HUES64 (cell line): ENCODE measurements around the gene KLF2.

Experiments used
- H3K27ac ChIP-seq: 2 replicates; pipeline ENCODE4 v1.7.0; 2013; ENCODE audit warnings: low read depth, low read length, inconsistent platforms
- H3K27me3 ChIP-seq: 2 replicates; pipeline ENCODE4 v1.6.1; 2013; ENCODE audit warnings: mild to moderate bottlenecking, low read length; ENCODE audit not compliant: insufficient read depth
- H3K36me3 ChIP-seq: 2 replicates; pipeline ENCODE4 v1.6.1; 2013; ENCODE audit warnings: mild to moderate bottlenecking, low read length; ENCODE audit not compliant: insufficient read depth
- H3K4me1 ChIP-seq: 2 replicates; pipeline ENCODE4 v1.6.1; 2013; ENCODE audit warnings: mild to moderate bottlenecking, low read length, moderate library complexity; ENCODE audit not compliant: insufficient read depth
- H3K4me3 ChIP-seq: 2 replicates; pipeline ENCODE4 v1.5.1; 2013; ENCODE audit warnings: mild to moderate bottlenecking, low read length, moderate library complexity
- H3K9ac ChIP-seq: 2 replicates; pipeline ENCODE4 v1.6.1; 2013; ENCODE audit warnings: mild to moderate bottlenecking, low read depth, low read length
- H3K9me3 ChIP-seq: 2 replicates; pipeline ENCODE4 v1.6.1; 2013; ENCODE audit warnings: low read depth, low read length; ENCODE audit not compliant: insufficient read depth
- WGBS: fragments of 150-250, 120-280 bp; methylation state at CpG from one replicate; pipeline ENCODE4 v1.1.7; 2013; ENCODE audit warnings: missing lambda C conversion rate; 5-methylcytosine and 5-hydroxymethylcytosine counted together

The KLF2 gene

DNA sequence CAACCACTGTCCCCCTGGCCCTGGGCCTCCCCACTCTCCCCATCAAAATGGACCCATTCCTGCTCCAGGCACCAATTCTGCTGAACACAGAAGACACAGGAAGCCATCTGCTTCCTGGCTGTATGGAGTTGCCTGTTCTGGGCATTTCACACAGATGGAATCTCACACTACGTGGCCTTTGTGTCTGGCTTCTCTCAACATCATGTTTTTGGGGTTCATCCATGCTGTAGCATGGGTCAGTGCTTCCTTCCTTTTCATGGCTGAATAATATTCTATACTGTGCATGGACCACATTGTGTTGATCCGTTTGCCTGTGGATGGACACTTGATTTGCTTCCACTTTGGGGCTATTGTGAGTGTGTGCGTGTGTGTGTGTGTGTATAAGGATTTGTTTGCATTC, 15.0 kb upstream of the KLF2 start:
- Histone ChIP-seq H3K9me3 (no peaks in the 10 kb centered on the region), H3K4me3 (no peak overlapping the region)
- 85% methylated on average over 3 of the region's 3 CpGs for WGBS

DNA sequence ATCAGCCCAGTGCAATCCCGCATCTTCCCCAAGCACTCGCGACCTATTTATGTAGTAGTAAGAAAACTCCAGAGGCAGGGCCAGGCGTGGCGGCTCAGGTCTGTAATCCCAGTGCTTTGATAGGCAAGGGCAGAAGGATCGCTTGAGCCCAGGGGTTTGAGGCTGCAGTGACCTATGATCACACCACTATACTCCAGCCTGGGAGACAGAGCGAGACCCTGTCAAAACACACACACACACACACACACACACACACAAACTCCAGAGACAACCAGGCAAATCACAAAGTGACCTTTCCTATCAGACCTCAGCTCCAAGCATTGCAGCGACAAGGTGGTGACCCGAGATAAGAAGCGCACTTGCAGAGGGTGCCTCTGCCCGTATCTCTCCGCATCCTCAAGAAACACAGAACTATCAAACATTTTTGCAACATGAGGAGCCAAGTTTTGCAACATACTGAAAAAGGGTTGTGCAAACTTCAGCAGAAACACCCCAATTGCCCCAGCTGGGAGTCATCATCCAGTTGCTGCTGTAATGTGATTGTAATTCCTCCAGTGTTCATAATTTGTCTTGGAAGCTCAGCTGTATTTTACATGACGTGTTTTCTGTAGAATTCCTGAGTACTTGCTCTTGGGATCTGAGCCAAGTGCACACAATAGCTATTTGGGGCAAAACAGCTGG, 8.7 kb upstream of the KLF2 start:
- H3K27ac ChIP-seq, result no peak overlapping the region
- no peaks in the 10 kb centered on the region for H3K9me3 ChIP-seq
- WGBS, result 91% methylated on average over 13 of the region's 13 CpGs
- H3K36me3 ChIP-seq, result no peaks in the 10 kb centered on the region
- H3K27me3 ChIP-seq, result no peaks in the 10 kb centered on the region
- H3K4me3 ChIP-seq, result no peak overlapping the region
- H3K9ac ChIP-seq, result no peak overlapping the region
- H3K4me1 ChIP-seq, result no peaks in the 10 kb centered on the region

More for the DNA sequence above, 15.0 kb upstream of the KLF2 start:
- H3K27me3 ChIP-seq, result no peaks in the 10 kb centered on the region
- H3K36me3 ChIP-seq, result no peaks in the 10 kb centered on the region
- no peak overlapping the region for H3K9ac ChIP-seq
- H3K4me1 ChIP-seq, result 0 out of 2 replicates have a peak, but pooled peaks cover 3% of the 10 kb centered on the region
- no peak overlapping the region for H3K27ac ChIP-seq

GRCh38 chr19:16316506-16316882, 8.1 kb upstream of the KLF2 start:
- Histone ChIP-seq H3K36me3 (no peaks in the 10 kb centered on the region), H3K9ac (no peak overlapping the region), H3K27me3 (0 out of 2 replicates have a peak, but pooled peaks cover 3% of the 10 kb centered on the region), H3K9me3 (no peaks in the 10 kb centered on the region), H3K4me3 (no peak overlapping the region), H3K27ac (no peak overlapping the region), H3K4me1 (no peaks in the 10 kb centered on the region)
- WGBS, result 83% methylated on average over 3 of the region's 3 CpGs

- H3K9me3 ChIP-seq, result no peaks in the 10 kb centered on the region
- no peaks in the 10 kb centered on the region for H3K36me3 ChIP-seq
- peaks cover 30% of the 10 kb centered on the region for H3K27me3 ChIP-seq
- H3K9ac ChIP-seq, result no peak overlapping the region
- no peaks in the 10 kb centered on the region for H3K4me1 ChIP-seq
- H3K27ac ChIP-seq, result no peak overlapping the region
- no peak overlapping the region for H3K4me3 ChIP-seq
- WGBS, result 72% methylated on average over 7 of the region's 7 CpGs
Observed at GRCh38 chr19:16319481-16319880, 5.1 kb upstream of the KLF2 start.

- Histone ChIP-seq H3K27me3 (peaks cover 45% of the 10 kb centered on the region), H3K36me3 (no peaks in the 10 kb centered on the region), H3K9me3 (no peaks in the 10 kb centered on the region), H3K9ac (no peak overlapping the region), H3K4me1 (no peaks in the 10 kb centered on the region), H3K27ac (no peak overlapping the region), H3K4me3 (no peak overlapping the region)
- 97% methylated on average over 3 of the region's 3 CpGs for WGBS
Observed at GRCh38 chr19:16320987-16321386, 3.6 kb upstream of the KLF2 start.

GRCh38 chr19:16325161-16325527, 518 bp downstream of the KLF2 start:
- Histone ChIP-seq H3K36me3 (no peaks in the 10 kb centered on the region), H3K9me3 (no peaks in the 10 kb centered on the region), H3K9ac (no peak overlapping the region), H3K27me3 (peaks cover 86% of the 10 kb centered on the region), H3K4me3 (peak overlapping the region; percentile 46), H3K4me1 (no peaks in the 10 kb centered on the region), H3K27ac (no peak overlapping the region)
- WGBS, result 1% methylated on average over 52 of the region's 52 CpGs

- H3K36me3 ChIP-seq, result no peaks in the 10 kb centered on the region
- H3K4me1 ChIP-seq, result no peaks in the 10 kb centered on the region
- H3K9me3 ChIP-seq, result no peaks in the 10 kb centered on the region
- H3K27ac ChIP-seq, result no peak overlapping the region
- peaks cover 91% of the 10 kb centered on the region for H3K27me3 ChIP-seq
- H3K4me3 ChIP-seq, result peak overlapping the region; percentile 61
- no peak overlapping the region for H3K9ac ChIP-seq
- under 1% methylated on average over 82 of the region's 82 CpGs for WGBS
Observed at GRCh38 chr19:16325641-16326400, 1.2 kb downstream of the KLF2 start.

- Histone ChIP-seq H3K27ac (no peak overlapping the region), H3K4me3 (peak overlapping the region; percentile 61), H3K9me3 (no peaks in the 10 kb centered on the region), H3K36me3 (no peaks in the 10 kb centered on the region), H3K9ac (peak overlapping the region; percentile 21; the same call in 1 of the 2 replicates), H3K4me1 (no peaks in the 10 kb centered on the region), H3K27me3 (peaks cover 87% of the 10 kb centered on the region)
- WGBS, result 3% methylated on average over 58 of the region's 58 CpGs
Observed at GRCh38 chr19:16326401-16327168, 2.0 kb downstream of the KLF2 start.

DNA sequence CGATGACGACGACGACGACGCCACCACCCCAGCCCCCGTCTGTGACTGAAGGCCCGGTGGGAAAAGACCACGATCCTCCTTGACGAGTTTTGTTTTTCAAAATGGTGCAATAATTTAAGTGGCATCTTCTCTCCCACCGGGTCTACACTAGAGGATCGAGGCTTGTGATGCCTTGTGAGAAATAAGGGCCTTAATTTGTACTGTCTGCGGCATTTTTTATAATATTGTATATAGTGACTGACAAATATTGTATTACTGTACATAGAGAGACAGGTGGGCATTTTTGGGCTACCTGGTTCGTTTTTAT, 2.5 kb downstream of the KLF2 start:
- Histone ChIP-seq H3K27ac (no peak overlapping the region), H3K4me1 (no peaks in the 10 kb centered on the region), H3K4me3 (peak overlapping the region; percentile 61), H3K27me3 (peaks cover 84% of the 10 kb centered on the region), H3K9ac (0 out of 2 replicates have a peak overlapping the region, but pooled peaks have one; percentile 21), H3K9me3 (no peaks in the 10 kb centered on the region), H3K36me3 (no peaks in the 10 kb centered on the region)
- WGBS, result 26% methylated on average over 13 of the region's 14 CpGs

- Histone ChIP-seq H3K9me3 (no peaks in the 10 kb centered on the region), H3K36me3 (no peaks in the 10 kb centered on the region), H3K4me3 (no peak overlapping the region), H3K27me3 (peaks cover 81% of the 10 kb centered on the region), H3K4me1 (no peaks in the 10 kb centered on the region), H3K27ac (no peak overlapping the region), H3K9ac (no peak overlapping the region)
- WGBS, result 72% methylated on average over 6 of the region's 6 CpGs
Observed at GRCh38 chr19:16327501-16327900, 2.9 kb downstream of the KLF2 start.
